Measurements from ENCODE around the gene RAB3D.
"Not testable (repeated sequence)": the region's sequence is repeated elsewhere in the genome, so short reads cannot be mapped to it uniquely, and the experiment has no call there.

RAB3D gene

GRCh38 chr19:11338569-11339253 is 746 bp downstream of the RAB3D start:
- no peak for TF ChIP-seq ZFX (IDR thresholded peaks at IDR 0.05; ENCODE audit: borderline replicate concordance)
- H3K27ac ChIP-seq: peak overlapping the region; percentile 86

- TF ChIP-seq ZFX (IDR thresholded peaks at IDR 0.05; ENCODE audit: borderline replicate concordance): no peak
- TF ChIP-seq CTCF (IDR thresholded peaks at IDR 0.05): no peak
- H3K27ac ChIP-seq: peak overlapping the region; percentile 86; the same call in 1 of the 2 replicates
Measured at GRCh38 chr19:11338121-11338520, 1.3 kb downstream of the RAB3D start.

- H3K27ac ChIP-seq: no peak overlapping the region
Measured at GRCh38 chr19:11337080-11337479, 2.4 kb downstream of the RAB3D start.

GRCh38 chr19:11335449-11336146 is 3.9 kb downstream of the RAB3D start:
- no peak overlapping the region for H3K27ac ChIP-seq
- TF ChIP-seq ZFX (IDR thresholded peaks at IDR 0.05; ENCODE audit: borderline replicate concordance): no peak
- no peak for TF ChIP-seq CTCF (IDR thresholded peaks at IDR 0.05)

More at GRCh38 chr19:11337080-11337479, 2.4 kb downstream of the RAB3D start:
- TF ChIP-seq ZFX (IDR thresholded peaks at IDR 0.05; ENCODE audit: borderline replicate concordance): no peak
- no peak for TF ChIP-seq CTCF (IDR thresholded peaks at IDR 0.05)

- H3K27ac ChIP-seq: not testable (repeated sequence)
Measured at GRCh38 chr19:11333838-11334237, 5.6 kb downstream of the RAB3D start.

GRCh38 chr19:11332822-11333221 is 6.6 kb downstream of the RAB3D start:
- no peak for TF ChIP-seq CTCF (IDR thresholded peaks at IDR 0.05)
- TF ChIP-seq ZFX (IDR thresholded peaks at IDR 0.05; ENCODE audit: borderline replicate concordance): no peak
- no peak overlapping the region for H3K27ac ChIP-seq

GRCh38 chr19:11331502-11331901 is 8.0 kb downstream of the RAB3D start:
- no peak overlapping the region for H3K27ac ChIP-seq
- TF ChIP-seq CTCF (IDR thresholded peaks at IDR 0.05): no peak
- no peak for TF ChIP-seq ZFX (IDR thresholded peaks at IDR 0.05; ENCODE audit: borderline replicate concordance)

- no peak overlapping the region for H3K27ac ChIP-seq
- TF ChIP-seq CTCF (IDR thresholded peaks at IDR 0.05): no peak
- TF ChIP-seq ZFX (IDR thresholded peaks at IDR 0.05; ENCODE audit: borderline replicate concordance): no peak
Measured at GRCh38 chr19:11330127-11330526, 9.3 kb downstream of the RAB3D start.
